ENCODE data around the gene AFAP1.

Gene AFAP1

GRCh38 chr4:7788694-7789425 lies 150.8 kb downstream of the AFAP1 start:
- H3K27ac Mint-ChIP-seq: no peak overlapping the region
- DNase-seq (no peak), ATAC-seq (replicated peaks) (no peak)
- no peaks in the 10 kb centered on the region for H3K9me3 Mint-ChIP-seq
- no peak overlapping the region for H3K4me3 Mint-ChIP-seq
- H3K4me1 Mint-ChIP-seq: no peaks in the 10 kb centered on the region
- no peaks in the 10 kb centered on the region for H3K36me3 Mint-ChIP-seq
- H3K27me3 Mint-ChIP-seq: peaks cover 0 to 13% of the 10 kb centered on the region in 2 donors

DNA sequence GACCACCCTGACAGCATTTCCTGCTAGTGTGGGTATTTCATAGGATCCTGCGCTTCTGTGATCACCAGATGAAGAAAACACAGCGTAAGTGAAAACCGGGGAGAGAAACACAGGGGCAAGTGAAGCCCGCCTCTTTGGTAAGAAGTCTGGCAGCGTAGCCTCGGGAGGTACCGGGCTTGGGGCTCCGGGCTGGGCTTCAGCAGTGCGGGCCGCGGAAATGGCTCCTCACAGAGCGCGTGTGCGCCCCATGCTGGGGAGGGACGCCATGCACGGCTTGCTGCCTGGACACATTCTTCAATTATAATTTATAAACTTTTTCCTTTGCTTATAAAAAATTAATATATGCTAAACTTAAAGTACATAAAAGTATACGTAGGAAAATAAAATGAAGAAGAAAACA lies 151.5 kb downstream of the AFAP1 start:
- no peak overlapping the region for H3K27ac Mint-ChIP-seq
- DNase-seq (no peak), ATAC-seq (replicated peaks) (no peak)
- no peaks in the 10 kb centered on the region for H3K4me1 Mint-ChIP-seq
- H3K9me3 Mint-ChIP-seq: no peaks in the 10 kb centered on the region
- H3K36me3 Mint-ChIP-seq: no peaks in the 10 kb centered on the region
- peaks cover 0 to 13% of the 10 kb centered on the region in 2 donors for H3K27me3 Mint-ChIP-seq
- no peak overlapping the region for H3K4me3 Mint-ChIP-seq

DNA sequence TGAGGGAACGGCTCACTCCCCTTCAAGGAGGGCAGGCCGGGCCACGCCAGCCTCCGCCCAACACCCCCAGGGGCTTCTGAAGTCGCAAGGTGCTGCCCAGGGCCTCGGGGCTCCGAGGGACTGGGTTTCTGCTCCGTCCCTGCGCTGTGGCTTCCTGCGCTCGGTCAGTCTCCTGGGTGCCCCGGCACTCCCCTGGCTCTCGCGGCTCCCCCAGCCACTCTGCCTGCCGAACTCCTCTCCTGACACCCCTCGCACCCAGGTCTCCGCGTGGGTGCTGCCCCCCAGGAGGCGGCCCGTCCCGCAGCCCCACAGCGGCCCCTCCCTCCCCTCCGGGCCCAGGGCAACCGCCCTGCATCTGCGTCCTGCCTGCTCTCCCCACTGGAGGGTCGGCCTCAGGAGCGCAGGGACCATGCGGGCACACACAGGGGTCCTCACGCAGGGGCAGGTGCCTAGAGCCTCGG lies 151.9 kb downstream of the AFAP1 start:
- Mint-ChIP-seq H3K27me3 (peaks cover 0 to 13% of the 10 kb centered on the region in 2 donors), H3K4me1 (no peaks in the 10 kb centered on the region), H3K4me3 (no peak overlapping the region), H3K9me3 (no peaks in the 10 kb centered on the region), H3K36me3 (no peaks in the 10 kb centered on the region), H3K27ac (no peak overlapping the region)
- ATAC-seq (replicated peaks) (no peak), DNase-seq (no peak)

GRCh38 chr4:7787067-7787466 lies 152.6 kb downstream of the AFAP1 start:
- Mint-ChIP-seq H3K4me3 (no peak overlapping the region), H3K27me3 (peaks cover 2 to 13% of the 10 kb centered on the region in 2 donors), H3K36me3 (no peaks in the 10 kb centered on the region), H3K27ac (no peak overlapping the region), H3K9me3 (no peaks in the 10 kb centered on the region), H3K4me1 (no peaks in the 10 kb centered on the region)
- DNase-seq (no peak), ATAC-seq (replicated peaks) (no peak)

GRCh38 chr4:7786517-7786916 lies 153.1 kb downstream of the AFAP1 start:
- DNase-seq (no peak), ATAC-seq (replicated peaks) (no peak)
- peaks cover 6 to 13% of the 10 kb centered on the region in 2 donors for H3K27me3 Mint-ChIP-seq
- no peaks in the 10 kb centered on the region for H3K4me1 Mint-ChIP-seq
- no peak overlapping the region for H3K27ac Mint-ChIP-seq
- H3K36me3 Mint-ChIP-seq: no peaks in the 10 kb centered on the region
- H3K4me3 Mint-ChIP-seq: no peak overlapping the region
- no peaks in the 10 kb centered on the region for H3K9me3 Mint-ChIP-seq

- H3K9me3 Mint-ChIP-seq: no peaks in the 10 kb centered on the region
- ATAC-seq (replicated peaks) (no peak), DNase-seq (no peak)
- no peak overlapping the region for H3K4me3 Mint-ChIP-seq
- no peak overlapping the region for H3K27ac Mint-ChIP-seq
- peaks cover 6 to 17% of the 10 kb centered on the region in 2 donors for H3K27me3 Mint-ChIP-seq
- H3K36me3 Mint-ChIP-seq: no peaks in the 10 kb centered on the region
- no peaks in the 10 kb centered on the region for H3K4me1 Mint-ChIP-seq
Measured at GRCh38 chr4:7786040-7786439, 153.6 kb downstream of the AFAP1 start.

DNA sequence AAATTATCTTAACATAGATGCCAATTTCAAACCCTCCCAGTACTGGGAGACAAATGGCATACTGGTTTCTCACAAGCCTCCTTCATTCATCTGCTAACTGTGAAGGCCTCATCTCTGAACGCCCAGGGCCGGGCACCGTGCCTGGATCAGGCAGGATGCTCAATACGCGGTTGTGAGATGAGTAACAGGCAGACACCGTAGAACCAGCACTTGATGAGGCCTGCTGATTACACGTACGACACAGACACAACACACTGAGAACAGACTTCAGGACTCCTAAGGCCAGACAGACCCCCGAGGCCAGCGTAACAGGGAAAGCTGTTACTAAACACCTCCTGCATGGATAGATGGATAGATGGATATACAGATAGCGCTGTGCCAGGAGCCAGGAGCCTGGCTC lies 154.6 kb downstream of the AFAP1 start:
- ATAC-seq (replicated peaks) (no peak), DNase-seq (no peak)
- H3K9me3 Mint-ChIP-seq: no peaks in the 10 kb centered on the region
- H3K4me1 Mint-ChIP-seq: no peaks in the 10 kb centered on the region
- peaks cover 6 to 17% of the 10 kb centered on the region in 2 donors for H3K27me3 Mint-ChIP-seq
- no peak overlapping the region for H3K4me3 Mint-ChIP-seq
- H3K36me3 Mint-ChIP-seq: no peaks in the 10 kb centered on the region
- H3K27ac Mint-ChIP-seq: no peak overlapping the region

DNA sequence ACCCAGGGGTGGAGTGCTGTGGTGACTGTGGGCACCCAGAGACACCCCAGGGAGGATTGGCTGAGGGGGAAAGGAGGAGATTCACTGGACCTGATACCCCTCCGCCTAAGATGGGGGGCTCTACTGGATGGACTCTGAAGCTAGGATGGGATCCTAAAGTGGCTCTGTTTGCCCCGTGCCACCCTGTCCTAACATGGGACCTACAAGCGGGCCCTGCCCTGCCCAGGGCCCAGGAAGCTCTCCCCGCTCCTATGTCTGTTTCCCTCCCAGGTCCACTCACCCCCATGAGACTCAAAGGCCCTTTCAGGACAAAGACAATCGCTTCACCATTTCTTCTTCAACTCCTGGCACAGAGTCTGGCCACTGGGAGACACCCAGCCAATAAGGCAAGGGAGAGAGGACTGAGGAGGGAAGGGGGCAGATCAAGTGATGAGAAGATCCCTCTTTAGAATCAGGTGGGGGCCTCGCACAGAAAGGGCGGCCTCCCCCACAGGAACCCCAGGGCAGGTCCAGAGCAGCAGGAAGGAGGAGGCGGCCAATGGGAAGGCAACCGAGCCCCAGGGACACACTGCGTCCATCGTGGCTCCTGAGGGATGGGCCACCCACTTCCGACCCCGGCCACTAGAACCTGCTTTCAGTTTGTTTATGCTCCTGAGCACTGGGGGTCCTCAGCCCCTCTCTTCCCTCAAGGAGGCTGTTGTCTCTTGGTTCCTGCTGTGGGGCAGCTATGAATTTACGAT lies 155.4 kb downstream of the AFAP1 start:
- Mint-ChIP-seq H3K36me3 (no peaks in the 10 kb centered on the region), H3K9me3 (no peaks in the 10 kb centered on the region), H3K27me3 (peaks cover 6 to 11% of the 10 kb centered on the region in 2 donors), H3K4me1 (no peaks in the 10 kb centered on the region), H3K4me3 (no peak overlapping the region), H3K27ac (no peak overlapping the region)
- ATAC-seq (replicated peaks) (no peak), DNase-seq (no peak)

DNA sequence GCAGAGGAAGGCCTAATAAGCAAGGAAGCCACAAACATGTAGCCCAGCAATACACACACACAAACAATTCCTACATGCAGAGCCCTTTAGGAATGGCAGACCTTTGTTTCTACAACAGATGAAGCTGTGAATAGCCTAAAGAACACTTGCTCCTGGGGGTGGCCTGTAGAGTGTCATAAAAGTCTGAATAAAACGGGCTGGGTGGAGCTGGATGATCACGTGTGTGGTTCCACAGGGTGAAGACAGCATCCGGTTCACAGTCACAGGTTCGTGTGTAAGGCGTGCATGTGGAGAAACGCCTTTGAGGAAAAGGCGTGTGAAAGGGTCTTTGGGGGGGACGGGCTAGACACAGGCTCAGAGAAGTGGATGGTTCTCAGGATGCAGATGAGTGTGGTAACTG lies 156.1 kb downstream of the AFAP1 start:
- Mint-ChIP-seq H3K36me3 (no peaks in the 10 kb centered on the region), H3K27ac (no peak overlapping the region), H3K4me3 (no peak overlapping the region), H3K27me3 (peaks cover 4 to 6% of the 10 kb centered on the region in 2 donors), H3K9me3 (no peaks in the 10 kb centered on the region), H3K4me1 (no peaks in the 10 kb centered on the region)
- DNase-seq (no peak), ATAC-seq (replicated peaks) (no peak)

DNA sequence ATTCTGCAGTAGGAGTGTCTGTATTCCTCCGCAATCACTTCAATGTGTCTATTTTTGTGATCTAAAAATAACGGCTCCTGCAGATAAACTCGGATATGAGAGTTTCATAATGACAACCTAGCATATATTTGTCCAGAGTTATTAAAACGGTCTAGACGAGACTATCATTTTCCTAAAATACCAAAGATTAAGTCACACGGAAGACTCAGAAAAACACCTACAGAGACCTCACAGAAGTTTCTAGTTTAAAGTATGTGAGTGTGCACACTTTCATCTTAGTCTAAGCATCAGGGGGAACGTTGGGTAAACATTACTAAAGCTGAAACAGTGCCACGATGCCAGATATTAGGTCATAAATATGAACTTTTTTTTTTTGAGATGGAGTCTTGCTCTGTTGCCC lies 156.9 kb downstream of the AFAP1 start:
- no peak for ATAC-seq (replicated peaks)
- H3K4me3 Mint-ChIP-seq: no peak overlapping the region

DNA sequence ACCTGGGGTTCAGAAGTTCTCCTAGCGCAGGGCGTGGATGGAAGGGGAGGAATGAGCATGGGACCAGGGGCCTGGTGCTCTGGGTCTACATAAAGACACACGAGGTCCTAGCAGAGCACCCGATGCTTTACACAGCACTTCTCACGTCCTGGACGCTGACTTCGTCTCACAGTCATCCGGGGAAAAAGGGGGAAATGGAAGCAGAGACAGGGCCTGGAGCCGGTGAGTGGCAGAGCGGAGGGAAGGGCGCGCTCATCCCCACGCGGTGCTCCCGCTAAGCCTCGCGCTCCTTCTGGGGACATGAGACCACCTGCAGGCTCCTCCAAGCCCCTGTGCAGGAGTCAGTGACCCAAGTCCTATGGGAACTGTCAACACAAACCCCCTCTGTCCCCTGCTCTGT lies 157.7 kb downstream of the AFAP1 start:
- Mint-ChIP-seq H3K27me3 (peaks cover 7 to 12% of the 10 kb centered on the region in 2 donors), H3K36me3 (no peaks in the 10 kb centered on the region), H3K4me1 (no peaks in the 10 kb centered on the region), H3K4me3 (no peak overlapping the region), H3K9me3 (no peaks in the 10 kb centered on the region), H3K27ac (no peak overlapping the region)
- ATAC-seq (replicated peaks) (no peak), DNase-seq (no peak)

More for the DNA sequence above, 156.9 kb downstream of the AFAP1 start:
- Mint-ChIP-seq H3K4me1 (no peaks in the 10 kb centered on the region), H3K36me3 (no peaks in the 10 kb centered on the region), H3K27me3 (peaks cover 6 to 10% of the 10 kb centered on the region in 2 donors), H3K27ac (no peak overlapping the region), H3K9me3 (no peaks in the 10 kb centered on the region)
- no peak for DNase-seq

DNA sequence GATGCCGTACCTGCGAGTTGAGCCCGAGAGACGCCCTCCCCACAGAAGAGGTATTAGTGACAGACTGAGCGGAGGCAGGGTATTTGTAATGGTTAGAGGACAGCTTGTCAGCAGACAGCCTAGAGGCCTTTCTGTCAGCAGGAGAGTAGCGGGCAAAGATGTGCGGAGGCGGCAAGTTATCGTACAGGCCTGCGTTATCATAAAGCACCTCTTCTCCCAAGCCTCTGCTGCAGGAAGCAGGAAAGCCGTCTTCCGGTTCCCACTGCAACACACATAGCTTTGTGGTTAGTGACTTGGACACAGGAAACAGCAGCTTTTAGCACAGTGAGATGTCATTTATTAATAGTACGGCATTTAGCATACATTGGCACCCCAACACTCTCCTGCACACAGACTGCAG lies 158.3 kb downstream of the AFAP1 start:
- no peak for ATAC-seq (replicated peaks)
- Mint-ChIP-seq H3K4me1 (no peaks in the 10 kb centered on the region), H3K4me3 (no peak overlapping the region), H3K9me3 (no peaks in the 10 kb centered on the region), H3K27me3 (peaks cover 13 to 15% of the 10 kb centered on the region in 2 donors), H3K27ac (no peak overlapping the region), H3K36me3 (no peaks in the 10 kb centered on the region)
- DNase-seq: no peak

DNA sequence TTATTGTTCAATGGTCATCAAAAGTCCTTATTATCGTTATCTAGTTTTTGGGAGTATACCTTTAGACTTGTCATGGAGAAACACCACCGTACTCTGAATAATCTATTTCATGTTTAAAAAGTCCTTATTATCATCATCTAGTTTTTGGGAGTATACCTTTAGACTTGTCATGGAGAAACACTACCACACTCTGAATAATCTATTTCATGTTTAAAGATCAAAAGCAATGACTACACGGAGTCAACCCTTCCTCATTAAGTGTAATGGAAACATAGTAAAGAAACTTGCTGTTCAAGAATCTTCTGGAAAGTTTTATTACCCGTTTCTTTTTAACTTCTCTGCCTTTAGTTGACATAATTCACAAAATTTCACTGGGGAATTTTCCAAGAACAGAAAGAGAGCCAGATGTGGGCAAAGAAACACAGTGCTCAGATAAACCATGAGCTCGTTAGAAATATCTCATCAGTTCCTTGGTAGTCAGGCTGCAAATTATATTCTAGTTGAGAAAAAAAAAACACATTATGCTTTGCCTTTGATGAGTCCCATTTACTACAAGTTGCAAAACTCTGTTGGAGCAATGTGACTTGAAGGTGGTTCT lies 158.8 kb downstream of the AFAP1 start:
- Mint-ChIP-seq H3K9me3 (no peaks in the 10 kb centered on the region), H3K36me3 (no peaks in the 10 kb centered on the region), H3K4me3 (no peak overlapping the region), H3K27me3 (peaks cover 13 to 15% of the 10 kb centered on the region in 2 donors), H3K27ac (no peak overlapping the region), H3K4me1 (no peaks in the 10 kb centered on the region)
- no peak for ATAC-seq (replicated peaks)
- no peak for DNase-seq

- H3K36me3 Mint-ChIP-seq: no peaks in the 10 kb centered on the region
- ATAC-seq (replicated peaks): no peak
- H3K4me1 Mint-ChIP-seq: no peaks in the 10 kb centered on the region
- no peaks in the 10 kb centered on the region for H3K9me3 Mint-ChIP-seq
- no peak overlapping the region for H3K4me3 Mint-ChIP-seq
- H3K27me3 Mint-ChIP-seq: peaks cover 15 to 17% of the 10 kb centered on the region in 2 donors
- no peak for DNase-seq
- no peak overlapping the region for H3K27ac Mint-ChIP-seq
Measured at GRCh38 chr4:7779432-7779768, 160.3 kb downstream of the AFAP1 start.

All from stimulated activated naive B cell treated with anti-CD40 and anti-IgM and Interleukin-4, amounts not matched to agents 10 μg/mL and 1 μg/mL and 100 μg/mL, for 72 hours (primary cell).